Right lobe of liver (tissue), 6 donors: Measurements from ENCODE around the gene NSMF. TPM values are rescaled to one million over a fixed set of nuclear protein-coding genes. Genes with fewer than 3 reads are reported as not detected.

Source experiments
- ATAC-seq, 4 donors: fragments of 200-7000 bp; cut with Tn5 transposase; one replicate each; pipeline ENCODE4 v1.9.1; 2020; ENCODE audit warnings: mild to moderate bottlenecking in 4 of 4, moderate library complexity in 4 of 4
- DNase-seq, 3 donors: peaks; one replicate each; pipeline ENCODE4 v3.0.0-alpha.2; 2020
- H3K27ac ChIP-seq, 3 donors: fragments of 200-600 bp; one replicate each; pipeline ENCODE4 v1.8.0; 2022
- H3K27me3 ChIP-seq, 2 donors: fragments of 200-600 bp; one replicate each; pipeline ENCODE4 v1.8.0; 2022
- H3K36me3 ChIP-seq, 4 donors: fragments of 200-600 bp; sonication (generic) in 1 of 4; one replicate each; pipeline versions ENCODE4 v1.5.1 to v1.8.0; 2017 to 2022; ENCODE audit warnings: control low read depth in 1 of 4
- H3K4me1 ChIP-seq, 4 donors: fragments of 200-600 bp; sonication (generic) in 1 of 4; one replicate each; pipeline versions ENCODE4 v1.5.1 to v1.8.0; 2017 to 2022; ENCODE audit warnings: control low read depth in 1 of 4
- H3K4me3 ChIP-seq, 3 donors: fragments of 200-600 bp; one replicate each; pipeline ENCODE4 v1.8.0; 2022
- H3K9me3 ChIP-seq, 4 donors: fragments of 200-600 bp; sonication (generic) in 1 of 4; one replicate each; pipeline versions ENCODE4 v1.5.1 to v1.8.0; 2017 to 2022; ENCODE audit warnings: control low read depth in 1 of 4
- CTCF ChIP-seq, 4 donors: fragments of 200-600 bp in 3 of 4; fragments of 450-650 bp in 1 of 4; IDR thresholded peaks; one replicate each; pipeline versions ENCODE4 v1.5.1 to v1.8.0; 2016 to 2022; ENCODE audit warnings: antibody characterized with exemption in 4 of 4, mild to moderate bottlenecking in 2 of 4
- POLR2A ChIP-seq: fragments of 450-650 bp; IDR thresholded peaks from one replicate; pipeline ENCODE4 v1.6.1; 2017; ENCODE audit warnings: antibody characterized with exemption, mild to moderate bottlenecking
- WGBS: methylation state at CpG from one replicate; pipeline ENCODE4 v1.1.6; 2018; ENCODE audit warnings: low coverage, low lambda C conversion rate; ENCODE audit not compliant: insufficient coverage; ENCODE audit errors: missing lambda C conversion rate; 5-methylcytosine and 5-hydroxymethylcytosine counted together
- intact Hi-C, 2 donors: fragments of 100-400 bp; cut with DNase I; formaldehyde crosslinking; loops; one replicate each; pipeline versions ENCODE4 v1.11.2 to v1.14.1; 2022
- total RNA-seq, 6 experiments: library from RNA; depleted of rRNA in 2 of 6; stranded (reverse); fragments of >200 nt in 2 of 6; fragmentation: NEBNext Ultra II Directional in 3 of 6; extraction: Animal tissue kit (Norgen Biotek cat#: 25700) in 3 of 6; gene quantifications; one replicate each; pipeline versions ENCODE4 v1.1.0 to v1.2.4, GENCODE V29; 2016 to 2023
- donor health status: DM: no; HTN: yes; CAD: no.
- donor health status: DM: no; HTN: no; CAD: no.
- donor health status: DM: no; HTN: no; CAD: no.
- donor health status: DM: no; HTN: yes; CAD: no.
- donor health status: DM: no; HTN: yes; CAD: no.

NSMF gene
- total RNA-seq, 6 experiments from 2014 or later: 15.6 to 55.4 (median 20.1) TPM

GRCh38 chr9:137417161-137418021 is 41.7 kb downstream of the NSMF start:
- Histone ChIP-seq H3K36me3 (no peaks in the 10 kb centered on the region), H3K4me1 (peaks cover 0 to 7% (median 0%) of the 10 kb centered on the region in 4 donors), H3K27ac (no peak overlapping the region), H3K27me3 (no peaks in the 10 kb centered on the region), H3K4me3 (peak overlapping the region in 2 of 3 donors; percentile 18 to 24), H3K9me3 (no peaks in the 10 kb centered on the region)
- ATAC-seq: peak; percentile 17 to 63 (median 51)
- peak in 2 of 3 donors; percentile 19 to 55 for DNase-seq
- TF ChIP-seq POLR2A: no peak
- no peak for TF ChIP-seq CTCF (IDR thresholded peaks at IDR 0.05)
- WGBS: 89% methylated on average over 21 of the region's 99 CpGs
- intact Hi-C loops: no loop called here

- Histone ChIP-seq H3K27me3 (no peaks in the 10 kb centered on the region), H3K4me3 (no peak overlapping the region), H3K4me1 (peaks cover 0 to under 1% (median 0%) of the 10 kb centered on the region in 4 donors), H3K27ac (no peak overlapping the region), H3K9me3 (no peaks in the 10 kb centered on the region), H3K36me3 (no peaks in the 10 kb centered on the region)
- DNase-seq (peak in 1 of 3 donors; percentile 51), ATAC-seq (peak in 1 of 4 donors; percentile 22)
- intact Hi-C loops: no loop called here
- WGBS: 100% methylated on average over 5 of the region's 45 CpGs
- TF ChIP-seq CTCF (IDR thresholded peaks at IDR 0.05) (no peak), POLR2A (no peak)
Measured at GRCh38 chr9:137416563-137417151, 42.5 kb downstream of the NSMF start.

GRCh38 chr9:137416006-137416562 is 43.0 kb downstream of the NSMF start:
- no peaks in the 10 kb centered on the region for H3K4me1 ChIP-seq

GRCh38 chr9:137415451-137415850 is 43.7 kb downstream of the NSMF start:
- Histone ChIP-seq H3K36me3 (no peaks in the 10 kb centered on the region), H3K27ac (no peak overlapping the region)
- peak in 1 of 3 donors; percentile 31 for DNase-seq

More at GRCh38 chr9:137416006-137416562, 43.0 kb downstream of the NSMF start:
- no peaks in the 10 kb centered on the region for H3K27me3 ChIP-seq
- no peaks in the 10 kb centered on the region for H3K36me3 ChIP-seq
- no peak overlapping the region for H3K4me3 ChIP-seq
- ATAC-seq (peak in 1 of 4 donors; percentile 3), DNase-seq (no peak)
- no peaks in the 10 kb centered on the region for H3K9me3 ChIP-seq
- WGBS: no CpG with 5 or more reads among the region's 23 CpGs
- no peak overlapping the region for H3K27ac ChIP-seq
- intact Hi-C loops: no loop called here
- TF ChIP-seq CTCF (IDR thresholded peaks at IDR 0.05): no peak
- TF ChIP-seq POLR2A: no peak

More at GRCh38 chr9:137415451-137415850, 43.7 kb downstream of the NSMF start:
- Histone ChIP-seq H3K4me3 (no peak overlapping the region), H3K9me3 (no peaks in the 10 kb centered on the region), H3K4me1 (no peaks in the 10 kb centered on the region), H3K27me3 (no peaks in the 10 kb centered on the region)
- ATAC-seq: no peak
- intact Hi-C loops: no loop called here
- TF ChIP-seq CTCF (IDR thresholded peaks at IDR 0.05): no peak
- TF ChIP-seq POLR2A: no peak
- 86% methylated on average over 3 of the region's 5 CpGs for WGBS
